ENCODE results near the gene NRG3. TPM values are rescaled to one million over a fixed set of nuclear protein-coding genes. Genes with fewer than 3 reads are reported as not detected.

The NRG3 gene
- total RNA-seq, 1 donor from 2014 or later: not detected

- H3K4me3 Mint-ChIP-seq: no peak overlapping the region
- intact Hi-C loops (cut with micrococcal nuclease): no loop called here
- no peak for DNase-seq (ENCODE audit: low spot score)
- H3K36me3 Mint-ChIP-seq (ENCODE audit: low read depth): no peaks in the 10 kb centered on the region
- H3K9me3 Mint-ChIP-seq: no peaks in the 10 kb centered on the region
- H3K4me1 Mint-ChIP-seq (ENCODE audit: low read depth): no peaks in the 10 kb centered on the region
- H3K27ac Mint-ChIP-seq: no peak overlapping the region
- H3K27me3 Mint-ChIP-seq (ENCODE audit: insufficient read depth): no peaks in the 10 kb centered on the region
Measured at GRCh38 chr10:82591421-82591820, 716.4 kb downstream of the NRG3 start.

DNA sequence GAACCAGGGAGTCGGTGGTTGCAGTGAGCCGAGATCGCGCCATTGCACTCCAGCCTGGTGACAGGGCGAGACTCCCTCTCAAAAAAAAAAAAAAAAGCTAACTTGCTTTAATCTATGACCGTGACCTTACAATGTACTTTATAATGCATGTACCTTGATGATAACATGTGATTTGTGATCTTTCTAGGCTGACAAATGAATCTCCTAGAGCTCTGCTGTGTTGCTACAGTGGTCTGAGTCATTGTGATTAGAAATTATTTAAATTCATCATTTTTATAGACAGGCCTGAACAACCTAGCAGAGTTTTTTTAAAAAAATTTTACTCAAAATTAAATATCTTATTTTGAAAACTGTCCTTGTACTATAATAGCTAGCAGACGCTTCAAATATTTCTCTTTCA, 722.8 kb downstream of the NRG3 start:
- Mint-ChIP-seq H3K4me3 (no peak overlapping the region), H3K27me3 (ENCODE audit: insufficient read depth) (no peaks in the 10 kb centered on the region), H3K36me3 (ENCODE audit: low read depth) (no peaks in the 10 kb centered on the region), H3K27ac (no peak overlapping the region), H3K4me1 (ENCODE audit: low read depth) (no peaks in the 10 kb centered on the region), H3K9me3 (no peaks in the 10 kb centered on the region)
- DNase-seq (ENCODE audit: low spot score): no peak
- intact Hi-C loops (cut with micrococcal nuclease): no loop called here

GRCh38 chr10:82609845-82610244, 734.9 kb downstream of the NRG3 start:
- Mint-ChIP-seq H3K4me1 (ENCODE audit: low read depth) (no peaks in the 10 kb centered on the region), H3K9me3 (no peaks in the 10 kb centered on the region), H3K4me3 (no peak overlapping the region), H3K27me3 (ENCODE audit: insufficient read depth) (no peaks in the 10 kb centered on the region), H3K36me3 (ENCODE audit: low read depth) (no peaks in the 10 kb centered on the region), H3K27ac (no peak overlapping the region)
- DNase-seq (ENCODE audit: low spot score): no peak
- intact Hi-C loops (cut with micrococcal nuclease): no loop called here

DNA sequence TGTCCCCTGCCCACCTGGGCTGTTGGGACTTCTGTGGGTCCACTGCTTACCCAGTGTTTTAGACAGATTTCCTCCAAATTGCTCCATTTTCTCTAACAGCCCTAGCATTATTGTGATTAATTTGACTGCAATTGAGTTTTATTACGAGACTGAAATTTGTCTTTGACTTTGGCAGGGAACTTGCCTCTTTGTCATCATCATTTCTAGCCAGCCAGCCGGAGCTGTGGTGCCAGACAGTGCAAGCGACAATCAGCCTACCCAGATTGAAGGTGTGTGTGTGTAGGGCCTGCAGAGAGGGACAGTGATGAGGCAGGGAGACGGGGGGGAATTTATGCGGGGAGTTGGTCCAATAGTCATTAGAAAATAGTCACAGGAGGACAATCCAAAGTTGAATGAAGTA, 743.0 kb downstream of the NRG3 start:
- Mint-ChIP-seq H3K4me1 (ENCODE audit: low read depth) (no peaks in the 10 kb centered on the region), H3K36me3 (ENCODE audit: low read depth) (no peaks in the 10 kb centered on the region), H3K4me3 (no peak overlapping the region), H3K9me3 (peaks cover 4% of the 10 kb centered on the region), H3K27me3 (ENCODE audit: insufficient read depth) (no peaks in the 10 kb centered on the region), H3K27ac (no peak overlapping the region)
- intact Hi-C loops (cut with micrococcal nuclease): no loop called here
- no peak for DNase-seq (ENCODE audit: low spot score)

GRCh38 chr10:82621680-82622079, 746.7 kb downstream of the NRG3 start:
- Mint-ChIP-seq H3K36me3 (ENCODE audit: low read depth) (no peaks in the 10 kb centered on the region), H3K4me1 (ENCODE audit: low read depth) (no peaks in the 10 kb centered on the region), H3K9me3 (peaks cover 4% of the 10 kb centered on the region), H3K27me3 (ENCODE audit: insufficient read depth) (no peaks in the 10 kb centered on the region), H3K4me3 (no peak overlapping the region), H3K27ac (no peak overlapping the region)
- no peak for DNase-seq (ENCODE audit: low spot score)
- intact Hi-C loops (cut with micrococcal nuclease): no loop called here

GRCh38 chr10:82622479-82622878, 747.5 kb downstream of the NRG3 start:
- Mint-ChIP-seq H3K27ac (no peak overlapping the region), H3K9me3 (peaks cover 4% of the 10 kb centered on the region), H3K4me3 (no peak overlapping the region), H3K27me3 (ENCODE audit: insufficient read depth) (no peaks in the 10 kb centered on the region), H3K4me1 (ENCODE audit: low read depth) (no peaks in the 10 kb centered on the region), H3K36me3 (ENCODE audit: low read depth) (no peaks in the 10 kb centered on the region)
- no peak for DNase-seq (ENCODE audit: low spot score)
- intact Hi-C loops (cut with micrococcal nuclease): no loop called here

- no peaks in the 10 kb centered on the region for H3K36me3 Mint-ChIP-seq (ENCODE audit: low read depth)
- DNase-seq (ENCODE audit: low spot score): no peak
- H3K9me3 Mint-ChIP-seq: peaks cover 3% of the 10 kb centered on the region
- no peak overlapping the region for H3K4me3 Mint-ChIP-seq
- H3K27ac Mint-ChIP-seq: no peak overlapping the region
- H3K27me3 Mint-ChIP-seq (ENCODE audit: insufficient read depth): no peaks in the 10 kb centered on the region
- intact Hi-C loops (cut with micrococcal nuclease): no loop called here
- no peaks in the 10 kb centered on the region for H3K4me1 Mint-ChIP-seq (ENCODE audit: low read depth)
Measured at GRCh38 chr10:82625512-82626189, 750.7 kb downstream of the NRG3 start.

DNA sequence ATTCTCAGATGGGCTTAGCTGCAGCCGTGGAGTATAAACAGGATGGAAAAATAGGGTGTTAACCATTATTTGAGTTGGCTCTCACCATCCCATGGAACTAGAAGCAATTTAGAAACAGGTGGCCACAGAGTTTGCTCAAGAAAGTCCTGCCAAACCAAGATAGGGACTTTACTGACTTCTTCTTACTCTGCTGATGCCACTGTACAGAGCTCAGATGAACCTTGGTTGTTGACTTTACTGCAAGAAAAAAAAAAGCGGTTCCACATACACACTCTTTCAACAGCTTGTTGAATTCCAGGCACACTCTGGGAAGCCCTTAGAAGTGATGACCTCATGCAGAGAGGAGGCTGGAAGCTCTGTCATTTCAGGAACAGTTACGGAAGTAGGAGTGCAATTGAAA, 753.4 kb downstream of the NRG3 start:
- Mint-ChIP-seq H3K9me3 (peaks cover 3% of the 10 kb centered on the region), H3K4me1 (ENCODE audit: low read depth) (no peaks in the 10 kb centered on the region), H3K4me3 (no peak overlapping the region), H3K27me3 (ENCODE audit: insufficient read depth) (no peaks in the 10 kb centered on the region), H3K36me3 (ENCODE audit: low read depth) (no peaks in the 10 kb centered on the region), H3K27ac (no peak overlapping the region)
- DNase-seq (ENCODE audit: low spot score): no peak
- intact Hi-C loops (cut with micrococcal nuclease): no loop called here

- H3K36me3 Mint-ChIP-seq (ENCODE audit: low read depth): no peaks in the 10 kb centered on the region
- H3K27ac Mint-ChIP-seq: no peak overlapping the region
- DNase-seq (ENCODE audit: low spot score): no peak
- H3K27me3 Mint-ChIP-seq (ENCODE audit: insufficient read depth): no peaks in the 10 kb centered on the region
- H3K4me1 Mint-ChIP-seq (ENCODE audit: low read depth): no peaks in the 10 kb centered on the region
- no peak overlapping the region for H3K4me3 Mint-ChIP-seq
- intact Hi-C loops (cut with micrococcal nuclease): no loop called here
- peaks cover 3% of the 10 kb centered on the region for H3K9me3 Mint-ChIP-seq
Measured at GRCh38 chr10:82643076-82643475, 768.1 kb downstream of the NRG3 start.

- Mint-ChIP-seq H3K4me1 (ENCODE audit: low read depth) (no peaks in the 10 kb centered on the region), H3K27ac (no peak overlapping the region), H3K27me3 (ENCODE audit: insufficient read depth) (no peaks in the 10 kb centered on the region), H3K36me3 (ENCODE audit: low read depth) (no peaks in the 10 kb centered on the region), H3K4me3 (no peak overlapping the region), H3K9me3 (peaks cover 3% of the 10 kb centered on the region)
- intact Hi-C loops (cut with micrococcal nuclease): no loop called here
- DNase-seq (ENCODE audit: low spot score): no peak
Measured at GRCh38 chr10:82643601-82644000, 768.6 kb downstream of the NRG3 start.

DNA sequence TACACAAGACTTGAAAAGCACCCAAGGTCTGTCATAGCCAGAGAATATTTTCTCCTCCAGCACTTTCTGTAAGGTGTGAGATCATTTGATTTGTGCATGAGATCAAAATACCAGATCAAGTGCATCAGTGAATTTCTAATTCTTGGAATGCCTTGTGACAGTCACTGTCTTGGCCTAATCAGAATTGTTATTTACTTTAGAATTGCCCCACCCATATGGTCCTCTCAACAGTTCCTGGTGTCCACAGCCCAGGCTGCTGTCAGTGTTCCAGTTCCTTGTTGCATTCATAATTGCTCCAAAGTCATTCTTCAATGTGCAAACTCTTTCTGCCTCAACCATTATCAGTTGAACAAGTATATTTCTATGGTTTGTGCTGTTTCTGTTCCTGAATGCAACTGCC, 770.2 kb downstream of the NRG3 start:
- H3K27me3 Mint-ChIP-seq (ENCODE audit: insufficient read depth): no peaks in the 10 kb centered on the region
- H3K27ac Mint-ChIP-seq: no peak overlapping the region
- no peak for DNase-seq (ENCODE audit: low spot score)
- H3K4me3 Mint-ChIP-seq: no peak overlapping the region
- H3K9me3 Mint-ChIP-seq: peaks cover 3% of the 10 kb centered on the region
- intact Hi-C loops (cut with micrococcal nuclease): no loop called here
- H3K36me3 Mint-ChIP-seq (ENCODE audit: low read depth): no peaks in the 10 kb centered on the region
- no peaks in the 10 kb centered on the region for H3K4me1 Mint-ChIP-seq (ENCODE audit: low read depth)

DNA sequence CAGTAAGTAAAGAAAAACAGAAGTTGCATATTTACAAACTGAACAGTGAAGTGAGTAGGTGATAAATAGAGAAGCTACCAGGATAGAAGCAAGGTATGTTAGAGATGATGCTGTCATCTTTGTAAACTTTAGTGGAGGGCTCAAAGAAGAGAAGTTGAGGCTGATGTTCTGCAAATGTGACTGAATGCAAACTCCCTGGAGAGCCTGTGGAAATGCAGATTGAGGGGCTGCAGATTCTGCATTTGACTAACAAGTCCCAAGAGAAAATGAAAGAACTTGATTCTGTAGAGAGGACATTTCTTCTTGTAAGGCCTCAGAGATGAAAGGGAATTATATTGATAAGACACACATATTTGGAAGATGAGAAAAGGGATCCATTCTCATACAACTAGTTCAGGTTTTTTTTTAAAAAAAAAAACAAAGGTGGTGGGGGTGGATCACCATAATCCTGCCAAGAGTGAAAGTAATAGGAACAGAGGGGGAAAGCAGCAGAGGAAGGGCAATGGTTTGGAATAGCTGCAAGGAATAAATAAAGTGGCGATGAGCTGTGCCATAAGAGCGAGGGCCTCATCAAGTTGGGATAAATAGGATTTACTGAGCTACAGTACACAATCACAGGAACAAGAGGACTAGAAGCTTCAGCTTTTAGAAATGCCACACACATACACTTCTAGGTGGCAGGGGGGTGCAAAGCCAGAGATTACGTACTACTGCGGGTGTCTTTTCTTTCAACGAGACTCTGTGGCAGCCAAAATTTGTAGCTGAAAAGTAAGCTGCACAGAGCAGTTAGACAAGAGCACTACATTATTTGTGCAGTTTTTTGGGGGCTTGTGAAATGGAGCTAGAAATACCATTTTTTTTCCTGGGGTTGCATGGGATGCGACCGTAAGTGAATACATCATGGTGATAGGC, 778.5 kb downstream of the NRG3 start:
- H3K9me3 Mint-ChIP-seq: no peaks in the 10 kb centered on the region
- no peak overlapping the region for H3K27ac Mint-ChIP-seq
- no peaks in the 10 kb centered on the region for H3K36me3 Mint-ChIP-seq (ENCODE audit: low read depth)
- no peak overlapping the region for H3K4me3 Mint-ChIP-seq
- no peaks in the 10 kb centered on the region for H3K4me1 Mint-ChIP-seq (ENCODE audit: low read depth)
- H3K27me3 Mint-ChIP-seq (ENCODE audit: insufficient read depth): no peaks in the 10 kb centered on the region
- DNase-seq (ENCODE audit: low spot score): no peak
- intact Hi-C loops (cut with micrococcal nuclease): no loop called here

DNA sequence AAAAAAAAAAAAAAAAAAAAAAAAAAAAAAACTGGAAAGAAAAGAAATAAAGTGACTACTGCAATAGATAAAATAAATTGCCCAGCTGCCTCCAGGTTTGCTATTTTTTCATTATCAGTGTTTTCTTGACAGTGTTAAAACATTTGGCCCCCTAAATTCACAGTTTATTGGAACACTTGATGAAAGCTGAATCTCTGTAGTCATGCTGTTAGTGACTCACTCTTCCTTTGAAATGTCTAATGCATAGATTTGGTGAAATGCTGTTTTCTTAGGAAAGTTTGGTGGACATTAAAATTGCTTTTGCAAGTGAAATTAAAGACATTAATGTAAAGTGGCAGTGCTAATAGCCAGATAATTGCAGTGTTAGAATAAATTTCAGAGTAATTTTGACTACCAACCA, 785.2 kb downstream of the NRG3 start:
- intact Hi-C loops (cut with micrococcal nuclease): no loop called here
- H3K9me3 Mint-ChIP-seq: no peaks in the 10 kb centered on the region
- no peak for DNase-seq (ENCODE audit: low spot score)
- H3K27ac Mint-ChIP-seq: no peak overlapping the region
- no peak overlapping the region for H3K4me3 Mint-ChIP-seq
- H3K36me3 Mint-ChIP-seq (ENCODE audit: low read depth): no peaks in the 10 kb centered on the region
- H3K27me3 Mint-ChIP-seq (ENCODE audit: insufficient read depth): no peaks in the 10 kb centered on the region
- H3K4me1 Mint-ChIP-seq (ENCODE audit: low read depth): no peaks in the 10 kb centered on the region

Data from activated T-helper 1 cell treated with anti-CD3 and anti-CD28 coated beads, Interleukin-12 subunit alpha, Interleukin-12 subunit beta, Interleukin-2, Interleukin-4 antibody, amounts not matched to agents 30 ng/mL and 10 ng/mL and 1 ng/mL, durations not matched to agents 14 hours and 24 hours and 36 hours (primary cell).